GM12891 (cell line): Measurements from ENCODE around the gene LTBR.

Experiments used
- PAX5 ChIP-seq: IDR thresholded peaks from 2 replicates; pipeline ENCODE4 v1.6.1; 2011; ENCODE audit warnings: low read length, moderate library complexity, mild to moderate bottlenecking; ENCODE audit not compliant: insufficient read depth, severe bottlenecking
- POLR2A ChIP-seq: IDR thresholded peaks from 2 replicates; pipeline ENCODE4 v1.6.1; 2011; ENCODE audit warnings: low read depth, low read length, control low read depth
- POLR2AphosphoS5 ChIP-seq: IDR thresholded peaks from 2 replicates; pipeline ENCODE4 v1.6.1; 2011; ENCODE audit warnings: low read depth, low read length, control low read depth
- POU2F2 ChIP-seq: IDR thresholded peaks from 2 replicates; pipeline ENCODE4 v1.6.1; 2011; ENCODE audit warnings: low read depth, mild to moderate bottlenecking, control low read depth, low read length, moderate library complexity
- SPI1 ChIP-seq: IDR thresholded peaks from 2 replicates; pipeline ENCODE4 v1.6.1; 2011; ENCODE audit warnings: low read depth, low read length, control low read depth
- TAF1 ChIP-seq: IDR thresholded peaks from 2 replicates; pipeline ENCODE4 v1.6.1; 2011; ENCODE audit warnings: low read depth, low read length, control low read depth

- no peak for TF ChIP-seq POLR2A
- TF ChIP-seq TAF1 = no peak
- TF ChIP-seq POLR2AphosphoS5 = no peak
- 0 out of 2 replicates have a peak, but pooled peaks have one; percentile 13 for TF ChIP-seq SPI1
- TF ChIP-seq POU2F2 = no peak
- no peak for TF ChIP-seq PAX5
Measured at GRCh38 chr12:6336889-6337853, 46.8 kb upstream of the LTBR start.
